Right atrium auricular region (tissue), 2 donors: ENCODE measurements around the gene CHMP1A. TPM values are rescaled to one million over a fixed set of nuclear protein-coding genes. Genes with fewer than 3 reads are reported as not detected.
"Not testable (repeated sequence)": the region's sequence is repeated elsewhere in the genome, so short reads cannot be mapped to it uniquely, and the experiment has no call there.

Experiments
- DNase-seq: peaks from one replicate; pipeline ENCODE4 v3.0.0-alpha.2; 2019; ENCODE audit warnings: low spot score
- H3K27ac ChIP-seq, 2 donors: fragments of 200-600 bp; sonication (generic); 1 replicate in 1 of 2; 2 replicates in 1 of 2; pipeline ENCODE4 v1.5.1; 2016 to 2019
- H3K27me3 ChIP-seq, 2 donors: fragments of 200-600 bp; sonication (generic); one replicate each; pipeline versions ENCODE4 v1.5.1 to v1.6.0; 2017 to 2019
- H3K36me3 ChIP-seq: fragments of 200-600 bp; sonication (generic); one replicate; pipeline ENCODE4 v1.5.1; 2016
- H3K4me1 ChIP-seq, 2 donors: fragments of 200-600 bp; sonication (generic); one replicate each; pipeline versions ENCODE4 v1.5.1 to v1.6.0; 2017 to 2019
- H3K4me3 ChIP-seq, 2 donors: fragments of 200-600 bp; sonication (generic); 1 replicate in 1 of 2; 2 replicates in 1 of 2; pipeline ENCODE4 v1.5.1; 2017 to 2019; ENCODE audit warnings: mild to moderate bottlenecking in 1 of 2, moderate library complexity in 1 of 2
- H3K9me3 ChIP-seq, 2 donors: fragments of 200-600 bp; sonication (generic); one replicate each; pipeline ENCODE4 v1.5.1; 2019
- CTCF ChIP-seq, 2 donors: fragments of 200-600 bp; sonication (generic); IDR thresholded peaks; one replicate each; pipeline ENCODE4 v1.5.1; 2019; ENCODE audit warnings: antibody characterized with exemption in 2 of 2
- total RNA-seq, 2 donors: library from RNA; depleted of rRNA; stranded (reverse); fragments of >200 nt; gene quantifications; one replicate each; pipeline ENCODE4 v1.1.0, GENCODE V29; 2016

Gene CHMP1A
- total RNA-seq, 2 donors from 2014 or later = 39.0 to 73.3 TPM

- no peak for TF ChIP-seq CTCF (IDR thresholded peaks at IDR 0.05)
- Histone ChIP-seq H3K9me3 (no peaks in the 10 kb centered on the region), H3K27ac (no peak overlapping the region), H3K27me3 (no peaks in the 10 kb centered on the region), H3K36me3 (peaks cover 16% of the 10 kb centered on the region), H3K4me3 (no peak overlapping the region), H3K4me1 (peaks cover 0 to 19% of the 10 kb centered on the region in 2 donors)
- no peak for DNase-seq
These were observed 39.2 kb upstream of the CHMP1A start for GRCh38 chr16:89696670-89697128.

- Histone ChIP-seq H3K9me3 (no peaks in the 10 kb centered on the region), H3K4me3 (no peak overlapping the region), H3K27ac (no peak overlapping the region), H3K27me3 (no peaks in the 10 kb centered on the region), H3K36me3 (peaks cover 22% of the 10 kb centered on the region), H3K4me1 (peaks cover 0 to 16% of the 10 kb centered on the region in 2 donors)
- no peak for TF ChIP-seq CTCF (IDR thresholded peaks at IDR 0.05)
- no peak for DNase-seq
These were observed 38.6 kb upstream of the CHMP1A start for GRCh38 chr16:89695875-89696669.

- no peak for DNase-seq
- Histone ChIP-seq H3K9me3 (no peaks in the 10 kb centered on the region), H3K27ac (no peak overlapping the region), H3K27me3 (no peaks in the 10 kb centered on the region), H3K4me3 (no peak overlapping the region), H3K4me1 (peaks cover 0 to 9% of the 10 kb centered on the region in 2 donors), H3K36me3 (peaks cover 23% of the 10 kb centered on the region)
- no peak for TF ChIP-seq CTCF (IDR thresholded peaks at IDR 0.05)
These were observed 37.8 kb upstream of the CHMP1A start for GRCh38 chr16:89695086-89695874.

GRCh38 chr16:89694784-89695085 lies 37.2 kb upstream of the CHMP1A start:
- not testable (repeated sequence) for H3K4me1 ChIP-seq, H3K27me3 ChIP-seq, H3K9me3 ChIP-seq, H3K27ac ChIP-seq, DNase-seq, H3K4me3 ChIP-seq
- H3K36me3 ChIP-seq = peaks cover 23% of the 10 kb centered on the region

GRCh38 chr16:89693931-89694783 lies 36.6 kb upstream of the CHMP1A start:
- Histone ChIP-seq H3K36me3 (peaks cover 23% of the 10 kb centered on the region), H3K27me3 (no peaks in the 10 kb centered on the region), H3K9me3 (no peaks in the 10 kb centered on the region), H3K4me1 (no peaks in the 10 kb centered on the region), H3K4me3 (no peak overlapping the region), H3K27ac (no peak overlapping the region)
- DNase-seq = no peak
- no peak for TF ChIP-seq CTCF (IDR thresholded peaks at IDR 0.05)
